H1 (cell line): Measurements from ENCODE around the gene KIAA0513. TPM values are rescaled to one million over a fixed set of nuclear protein-coding genes. Genes with fewer than 3 reads are reported as not detected.

Source experiments
- ASH2L ChIP-seq: fragments of 200-600, 300-600 bp; sonication (generic); IDR thresholded peaks from one replicate; pipeline ENCODE4 v1.7.1; 2017; ENCODE audit warnings: low read length
- CHD2 ChIP-seq: IDR thresholded peaks from 2 replicates; pipeline ENCODE4 v1.6.1; 2012; ENCODE audit warnings: low read length, improper control_type of control experiment
- CHD7 ChIP-seq: fragments of 300-600 bp; sonication (generic); IDR thresholded peaks from 2 replicates; pipeline ENCODE4 v1.7.1; 2012; ENCODE audit warnings: low read length, moderate library complexity, mild to moderate bottlenecking, inconsistent platforms; ENCODE audit not compliant: insufficient replicate concordance
- EP300 ChIP-seq, 2 experiments: IDR thresholded peaks; 1 replicate in 1 of 2; 2 replicates in 1 of 2; pipeline ENCODE4 v1.6.1; 2011 to 2012; ENCODE audit warnings: low read depth in 2 of 2, low read length in 2 of 2, mild to moderate bottlenecking in 2 of 2, borderline replicate concordance in 1 of 2, inconsistent platforms in 1 of 2, moderate library complexity in 1 of 2
- GABPA ChIP-seq: IDR thresholded peaks from 2 replicates; pipeline ENCODE4 v1.6.1; 2011; ENCODE audit warnings: mild to moderate bottlenecking, low read length, moderate library complexity, borderline replicate concordance; ENCODE audit not compliant: insufficient read depth
- GTF2F1 ChIP-seq: IDR thresholded peaks from 2 replicates; pipeline ENCODE4 v1.6.1; 2012; ENCODE audit warnings: low read depth, low read length, improper control_type of control experiment, borderline replicate concordance
- KDM5A ChIP-seq: fragments of 200-600 bp; IDR thresholded peaks from 2 replicates; pipeline ENCODE4 v1.7.1; 2012; ENCODE audit warnings: mild to moderate bottlenecking, low read length, inconsistent platforms, mixed read lengths
- SP1 ChIP-seq: IDR thresholded peaks from 2 replicates; pipeline ENCODE4 v1.6.1; 2011; ENCODE audit warnings: low read depth, low read length
- SUZ12 ChIP-seq: fragments of 200-600 bp; sonication (generic); IDR thresholded peaks from 2 replicates; pipeline ENCODE4 v1.6.1; 2012; ENCODE audit warnings: mild to moderate bottlenecking, inconsistent platforms, low read length, moderate library complexity, mixed read lengths
- polyA plus RNA-seq, 7 experiments: library from polyadenylated mRNA; depleted of rRNA in 3 of 7; stranded (reverse) in 5 of 7; unstranded in 2 of 7; fragments of >200 nt in 5 of 7; fragments of 200-250 nt in 2 of 7; gene quantifications; 1 replicate in 5 of 7; 2 replicates in 1 of 7; 4 replicates in 1 of 7; pipeline versions ENCODE4 v1.2.1 to v1.2.3, GENCODE V29; 2011 to 2013; ENCODE audit warnings: missing spikeins in 2 of 7, mixed read lengths in 2 of 7
- total RNA-seq: library from RNA; stranded (reverse); fragmentation: NEBNext Ultra II Directional; extraction: Animal tissue kit (Norgen Biotek cat#: 25700); gene quantifications from 2 replicates; pipeline ENCODE4 v1.2.1, GENCODE V29; 2021
- TF ChIP-seq, protein P1 (sequence below): IDR thresholded peaks from 2 replicates; pipeline ENCODE4 v1.6.1; 2011; ENCODE audit warnings: low read depth, mild to moderate bottlenecking, low read length; ENCODE audit not compliant: insufficient read depth

The KIAA0513 gene
- total and polyA plus RNA-seq, 2 of the 8 experiments (the other 6 are each of a cell fraction or from before 2014, with no cell fraction given) = 2.1 to 6.1 TPM

- TF ChIP-seq CHD7 (no peak), GTF2F1 (no peak), KDM5A (no peak), EP300 (IDR thresholded peaks at IDR 0.05; ENCODE audit: borderline replicate concordance in 1 of 2, low read depth in 2 of 2, low read length in 2 of 2) (no peak), ASH2L (no peak), SUZ12 (no peak), CHD2 (no peak), SP1 (no peak), GABPA (no peak)
- TF ChIP-seq, protein P1, sequence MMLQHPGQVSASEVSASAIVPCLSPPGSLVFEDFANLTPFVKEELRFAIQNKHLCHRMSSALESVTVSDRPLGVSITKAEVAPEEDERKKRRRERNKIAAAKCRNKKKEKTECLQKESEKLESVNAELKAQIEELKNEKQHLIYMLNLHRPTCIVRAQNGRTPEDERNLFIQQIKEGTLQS = no peak
Observed at GRCh38 chr16:85028685-85029407, 1.3 kb downstream of the KIAA0513 start (continued).
